SK-N-SH (cell line): ENCODE data around the gene RBM17. TPM values are rescaled to one million over a fixed set of nuclear protein-coding genes. Genes with fewer than 3 reads are reported as not detected.

ENCODE experiments used
- CTCF ChIA-PET: fragments of 300-600, 350-600 bp; formaldehyde crosslinking; extraction: SDS; loops from one replicate; lab custom pipeline; 2021; lab: Yijun Ruan, JAX
- POLR2A ChIA-PET: fragments of 350-600 bp; sonication (Branson Sonifier 250); formaldehyde crosslinking; extraction: SDS; loops from one replicate; lab custom pipeline; 2020; ENCODE audit warnings: antibody characterized with exemption, inconsistent platforms; lab: Yijun Ruan, JAX
- DNase-seq: peaks from one replicate; pipeline ENCODE4 v3.0.0; 2012
- H2AFZ ChIP-seq: fragments of 200-600 bp; sonication (generic); 2 replicates; pipeline ENCODE4 v1.8.1; 2016; ENCODE audit warnings: antibody characterized with exemption, mild to moderate bottlenecking, low read depth
- H3F3A ChIP-seq: fragments of 200-600 bp; sonication (generic); replicated peaks from 2 replicates; pipeline ENCODE3; 2016; ENCODE audit warnings: antibody characterized with exemption, mild to moderate bottlenecking; ENCODE audit not compliant: insufficient read depth
- H3K27ac ChIP-seq, 2 experiments: fragments of 200-500 bp in 1 of 2; fragments of 200-600 bp in 1 of 2; sonication (Bioruptor generic) in 1 of 2; sonication (generic), shearing (Covaris generic) in 1 of 2; 2 replicates each; pipeline versions ENCODE4 v1.5.1 to v1.6.1; 2014 to 2016; ENCODE audit warnings: low read depth in 2 of 2, inconsistent platforms in 1 of 2, low read length in 1 of 2, mild to moderate bottlenecking in 1 of 2, mixed read lengths in 1 of 2
- H3K27me3 ChIP-seq: fragments of 200-600 bp; sonication (generic), shearing (Covaris generic); 2 replicates; pipeline ENCODE4 v1.6.1; 2016; ENCODE audit warnings: mixed run types; ENCODE audit not compliant: insufficient read depth
- H3K36me3 ChIP-seq, 2 experiments: fragments of 200-500 bp in 1 of 2; fragments of 200-600 bp in 1 of 2; sonication (Bioruptor generic) in 1 of 2; sonication (generic) in 1 of 2; replicated peaks in 1 of 2; 2 replicates each; pipeline versions ENCODE3 to v1.5.1; 2014 to 2016; ENCODE audit warnings: low read length in 1 of 2, mild to moderate bottlenecking in 1 of 2; ENCODE audit not compliant: insufficient read depth in 2 of 2, control insufficient read depth in 1 of 2
- H3K4me1 ChIP-seq, 2 experiments: fragments of 200-500 bp in 1 of 2; fragments of 200-600 bp in 1 of 2; sonication (Bioruptor generic) in 1 of 2; sonication (generic), shearing (Covaris generic) in 1 of 2; 2 replicates each; pipeline versions ENCODE4 v1.5.1 to v1.6.1; 2014 to 2016; ENCODE audit warnings: low read depth in 1 of 2, low read length in 1 of 2, mixed run types in 1 of 2; ENCODE audit not compliant: insufficient read depth in 2 of 2, control insufficient read depth in 1 of 2
- H3K4me2 ChIP-seq: fragments of 200-600 bp; sonication (generic), shearing (Covaris generic); 2 replicates; pipeline ENCODE4 v1.6.1; 2017; ENCODE audit warnings: mixed run types
- H3K4me3 ChIP-seq, 2 experiments: fragments of 200-500 bp in 1 of 2; fragments of 200-600 bp in 1 of 2; sonication (Bioruptor generic) in 1 of 2; sonication (generic), shearing (Covaris generic) in 1 of 2; 2 replicates each; pipeline versions ENCODE4 v1.5.1 to v1.8.1; 2014 to 2016; ENCODE audit warnings: low read depth in 2 of 2, inconsistent platforms in 1 of 2, low read length in 1 of 2, mild to moderate bottlenecking in 1 of 2, mixed read lengths in 1 of 2, moderate library complexity in 1 of 2
- H3K79me2 ChIP-seq: fragments of 200-600 bp; sonication (generic); 2 replicates; pipeline ENCODE4 v1.8.1; 2017; ENCODE audit warnings: mild to moderate bottlenecking; ENCODE audit not compliant: insufficient read depth
- H3K9ac ChIP-seq: fragments of 200-600 bp; sonication (generic); 2 replicates; pipeline ENCODE4 v1.6.1; 2017; ENCODE audit warnings: mixed run types
- H3K9me2 ChIP-seq: fragments of 200-600 bp; sonication (generic); 2 replicates; pipeline ENCODE4 v1.6.1; 2017; ENCODE audit warnings: mixed run types
- H3K9me3 ChIP-seq: fragments of 200-600 bp; sonication (generic); 2 replicates; pipeline ENCODE4 v1.6.1; 2017; ENCODE audit warnings: mixed run types, mild to moderate bottlenecking, moderate library complexity
- H4K20me1 ChIP-seq: fragments of 200-600 bp; sonication (generic); 2 replicates; pipeline ENCODE4 v1.6.1; 2017; ENCODE audit warnings: mild to moderate bottlenecking, mixed run types; ENCODE audit not compliant: insufficient read depth
- CHD2 ChIP-seq: fragments of 150-350 bp; IDR thresholded peaks from 2 replicates; pipeline ENCODE4 v1.6.1; 2018; ENCODE audit warnings: low read length; ENCODE audit not compliant: partially characterized antibody
- ELF1 ChIP-seq: IDR thresholded peaks from 2 replicates; pipeline ENCODE4 v1.4.0; 2012
- EP300 ChIP-seq, 2 experiments: IDR thresholded peaks; 2 replicates each; pipeline versions ENCODE4 v1.4.0 to v1.6.1; 2012; ENCODE audit warnings: borderline replicate concordance in 1 of 2, low read depth in 1 of 2, low read length in 1 of 2
- FOSL2 ChIP-seq: IDR thresholded peaks from 2 replicates; pipeline ENCODE4 v1.4.0; 2012; ENCODE audit warnings: low read depth, mild to moderate bottlenecking, moderate library complexity, borderline replicate concordance
- FOXM1 ChIP-seq: IDR thresholded peaks from 2 replicates; pipeline ENCODE4 v1.4.0; 2012; ENCODE audit warnings: low read depth, mild to moderate bottlenecking
- GABPA ChIP-seq: IDR thresholded peaks from 2 replicates; pipeline ENCODE4 v1.4.0; 2012; ENCODE audit warnings: low read depth, mild to moderate bottlenecking
- GATA2 ChIP-seq: sonication (generic); formaldehyde crosslinking; IDR thresholded peaks from 2 replicates; pipeline ENCODE4 v1.5.0; 2020; ENCODE audit warnings: mild to moderate bottlenecking, missing genetic modification reagents
- PBX3 ChIP-seq: IDR thresholded peaks from 2 replicates; pipeline ENCODE4; 2012
- RAD21 ChIP-seq: IDR thresholded peaks from 2 replicates; pipeline ENCODE4 v1.6.1; 2012; ENCODE audit warnings: mild to moderate bottlenecking, low read length
- RFX5 ChIP-seq: IDR thresholded peaks from 2 replicates; pipeline ENCODE4 v1.6.1; 2012; ENCODE audit warnings: mild to moderate bottlenecking, improper control_type of control experiment, low read length
- TCF12 ChIP-seq: IDR thresholded peaks from 2 replicates; pipeline ENCODE4 v1.4.0; 2012
- TEAD4 ChIP-seq: IDR thresholded peaks from 2 replicates; pipeline ENCODE4 v1.4.0; 2012; ENCODE audit warnings: mild to moderate bottlenecking, borderline replicate concordance; ENCODE audit not compliant: insufficient read depth
- ZBTB33 ChIP-seq: IDR thresholded peaks from 2 replicates; pipeline ENCODE4 v1.4.0; 2012; ENCODE audit warnings: low read depth, borderline replicate concordance
- WGBS: methylation state at CpG from one replicate; pipeline ENCODE4 v1.1.6; 2017; ENCODE audit warnings: low lambda C conversion rate; 5-methylcytosine and 5-hydroxymethylcytosine counted together
- polyA plus RNA-seq, 3 experiments: library from polyadenylated mRNA; depleted of rRNA; stranded (reverse); fragments of >200 nt; gene quantifications; 2 replicates each; pipeline ENCODE4 v1.2.3, GENCODE V29; 2012
- TF ChIP-seq, protein P1 (sequence below): fragments of 150-350 bp; IDR thresholded peaks from 2 replicates; pipeline ENCODE4 v1.6.1; 2017; ENCODE audit warnings: antibody characterized with exemption, low read length, low read depth, borderline replicate concordance
- TF ChIP-seq, protein P2 (sequence below): IDR thresholded peaks from 2 replicates; pipeline ENCODE4 v1.4.0; 2012; ENCODE audit warnings: low read depth
- TF ChIP-seq, protein P3 (sequence below): fragments of 150-350 bp; IDR thresholded peaks from 2 replicates; pipeline ENCODE4 v1.6.1; 2016; ENCODE audit warnings: mild to moderate bottlenecking, low read depth, low read length

The RBM17 gene
- polyA plus RNA-seq, 1 of the 3 experiments (the other 2 are of a cell fraction), result 32.6 TPM

DNA sequence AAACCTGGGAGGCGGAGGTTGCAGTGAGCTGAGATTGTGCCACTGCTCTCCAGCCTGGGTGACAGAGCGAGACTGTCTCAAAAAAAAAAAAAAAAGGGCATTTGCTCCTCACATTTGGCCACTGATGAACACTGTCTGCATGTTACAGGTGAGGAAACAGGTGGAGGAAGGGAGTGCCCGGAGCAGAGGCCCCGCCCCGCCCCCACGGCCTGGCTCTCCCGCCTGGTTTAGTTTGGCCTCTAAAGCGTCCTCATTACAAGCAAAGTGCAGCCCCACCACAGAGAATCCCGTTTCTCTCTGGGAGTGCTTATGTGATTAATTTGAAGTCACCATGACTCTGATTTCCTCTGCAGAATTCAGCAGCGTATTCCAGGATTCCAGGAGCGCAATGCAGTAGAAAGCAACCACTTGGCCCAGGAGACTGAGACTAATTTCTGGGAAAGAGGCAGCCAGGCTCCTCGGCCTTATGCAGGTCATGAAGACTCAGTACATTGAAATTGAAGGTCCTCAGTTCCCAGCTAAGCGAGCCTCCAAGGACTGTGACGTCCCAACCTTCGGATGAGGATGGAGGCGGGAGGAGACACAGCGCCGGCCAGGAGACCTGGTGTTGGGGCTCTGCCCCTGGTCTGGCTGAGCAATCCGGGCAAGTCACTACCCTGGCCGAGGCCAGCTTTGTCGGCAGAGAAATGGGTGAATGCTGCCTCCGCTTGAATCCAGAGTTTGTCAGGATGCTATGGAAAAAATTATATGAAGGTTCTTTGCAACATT is 44.7 kb downstream of the RBM17 start:
- Histone ChIP-seq H3K9ac (no peak overlapping the region), H3K9me2 (no peaks in the 10 kb centered on the region), H3K36me3 (no peaks in the 10 kb centered on the region), H3K27ac (no peak overlapping the region), H3K4me1 (peaks cover 0 to 3% of the 10 kb centered on the region in 2 experiments; a peak in 1 of 4 replicates), H2AFZ (no peak overlapping the region), H4K20me1 (no peaks in the 10 kb centered on the region)
- CTCF ChIA-PET, result interaction anchor here (0.7 to 1.4 kb wide), 3 partner anchors 30 to 168 kb away, joined by 3 to 5 read pairs (median 3); partner anchors contain the start of gene PFKFB3
- WGBS, result 89% methylated on average over 21 of the region's 22 CpGs
- TF ChIP-seq, protein P1, sequence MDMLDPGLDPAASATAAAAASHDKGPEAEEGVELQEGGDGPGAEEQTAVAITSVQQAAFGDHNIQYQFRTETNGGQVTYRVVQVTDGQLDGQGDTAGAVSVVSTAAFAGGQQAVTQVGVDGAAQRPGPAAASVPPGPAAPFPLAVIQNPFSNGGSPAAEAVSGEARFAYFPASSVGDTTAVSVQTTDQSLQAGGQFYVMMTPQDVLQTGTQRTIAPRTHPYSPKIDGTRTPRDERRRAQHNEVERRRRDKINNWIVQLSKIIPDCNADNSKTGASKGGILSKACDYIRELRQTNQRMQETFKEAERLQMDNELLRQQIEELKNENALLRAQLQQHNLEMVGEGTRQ, result no peak
- TF ChIP-seq CHD2 (no peak), RFX5 (no peak), TEAD4 (no peak), FOXM1 (no peak), GATA2 (CRISPR knock-in tag) (no peak)
- TF ChIP-seq, all 33 proteins: peak for 0
- Histone ChIP-seq H3K9me3 (no peaks in the 10 kb centered on the region), H3F3A (peaks cover 10% of the 10 kb centered on the region), H3K4me2 (no peak overlapping the region), H3K79me2 (no peaks in the 10 kb centered on the region), H3K27me3 (no peaks in the 10 kb centered on the region), H3K4me3 (no peak overlapping the region)
- DNase-seq, result peak; percentile 19
- POLR2A ChIA-PET, result no interaction called here

GRCh38 chr10:6134099-6134823 is 45.4 kb downstream of the RBM17 start:
- H3K27me3 ChIP-seq, result no peaks in the 10 kb centered on the region; the same call in 1 of the 2 replicates
- H3K9ac ChIP-seq, result no peak overlapping the region
- H3K9me2 ChIP-seq, result no peaks in the 10 kb centered on the region
- CTCF ChIA-PET, result interaction anchor here (0.7 to 1.4 kb wide), 5 partner anchors 8 to 268 kb away, joined by 3 to 6 read pairs (median 4); partner anchors contain the start of gene PFKFB3
- H3K9me3 ChIP-seq, result no peaks in the 10 kb centered on the region
- H3K4me3 ChIP-seq, result no peak overlapping the region
- H3K4me2 ChIP-seq, result no peak overlapping the region
- H3K4me1 ChIP-seq, result peaks cover 0 to 3% of the 10 kb centered on the region in 2 experiments; a peak in 1 of 4 replicates
- H2AFZ ChIP-seq, result no peak overlapping the region
- POLR2A ChIA-PET, result interaction anchor here (0.7 kb wide), 1 partner anchor 19 kb away, joined by 4 read pairs; no protein-coding TSS in a partner anchor
- H3K27ac ChIP-seq, result no peak overlapping the region
- no peaks in the 10 kb centered on the region for H3K79me2 ChIP-seq
- H3F3A ChIP-seq, result peaks cover 10% of the 10 kb centered on the region
- no peaks in the 10 kb centered on the region for H3K36me3 ChIP-seq
- WGBS, result 91% methylated on average over 13 of the region's 18 CpGs
- peak; percentile 20 for DNase-seq
- H4K20me1 ChIP-seq, result no peaks in the 10 kb centered on the region
- TF ChIP-seq EP300 (IDR thresholded peaks at IDR 0.05; ENCODE audit: borderline replicate concordance in 1 of 2, low read depth in 1 of 2, low read length in 1 of 2) (no peak), GABPA (no peak), FOSL2 (no peak), PBX3 (no peak), ZBTB33 (no peak), TCF12 (no peak), ELF1 (no peak), RAD21 (no peak), CHD2 (no peak)
- TF ChIP-seq, protein P2, sequence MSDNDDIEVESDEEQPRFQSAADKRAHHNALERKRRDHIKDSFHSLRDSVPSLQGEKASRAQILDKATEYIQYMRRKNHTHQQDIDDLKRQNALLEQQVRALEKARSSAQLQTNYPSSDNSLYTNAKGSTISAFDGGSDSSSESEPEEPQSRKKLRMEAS, result no peak
- TF ChIP-seq, protein P1, result no peak
- TF ChIP-seq, protein P3, sequence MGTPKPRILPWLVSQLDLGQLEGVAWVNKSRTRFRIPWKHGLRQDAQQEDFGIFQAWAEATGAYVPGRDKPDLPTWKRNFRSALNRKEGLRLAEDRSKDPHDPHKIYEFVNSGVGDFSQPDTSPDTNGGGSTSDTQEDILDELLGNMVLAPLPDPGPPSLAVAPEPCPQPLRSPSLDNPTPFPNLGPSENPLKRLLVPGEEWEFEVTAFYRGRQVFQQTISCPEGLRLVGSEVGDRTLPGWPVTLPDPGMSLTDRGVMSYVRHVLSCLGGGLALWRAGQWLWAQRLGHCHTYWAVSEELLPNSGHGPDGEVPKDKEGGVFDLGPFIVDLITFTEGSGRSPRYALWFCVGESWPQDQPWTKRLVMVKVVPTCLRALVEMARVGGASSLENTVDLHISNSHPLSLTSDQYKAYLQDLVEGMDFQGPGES, result no peak
